H1 (cell line): Measurements from ENCODE around the gene SASS6. TPM values are rescaled to one million over a fixed set of nuclear protein-coding genes. Genes with fewer than 3 reads are reported as not detected.

ENCODE experiments used
- CBX5 ChIP-seq: fragments of 300-800, 300-1000 bp; sonication (generic); IDR thresholded peaks from 2 replicates; pipeline ENCODE4 v1.7.1; 2016; ENCODE audit warnings: antibody characterized with exemption, low read length, low read depth
- CREB1 ChIP-seq: IDR thresholded peaks from 2 replicates; pipeline ENCODE4 v1.6.1; 2012; ENCODE audit warnings: inconsistent platforms
- CTBP2 ChIP-seq: IDR thresholded peaks from 2 replicates; pipeline ENCODE4 v1.7.0; 2011; ENCODE audit warnings: borderline replicate concordance, mild to moderate bottlenecking, moderate library complexity, mixed read lengths, low read length; ENCODE audit not compliant: insufficient read depth, insufficient read length
- EZH2 ChIP-seq: fragments of 200-600 bp; sonication (generic); IDR thresholded peaks from 2 replicates; pipeline ENCODE4 v1.7.1; 2012; ENCODE audit warnings: low read depth, mild to moderate bottlenecking, moderate library complexity, low read length, inconsistent platforms; ENCODE audit not compliant: severe bottlenecking
- GTF2F1 ChIP-seq: IDR thresholded peaks from 2 replicates; pipeline ENCODE4 v1.6.1; 2012; ENCODE audit warnings: low read depth, low read length, improper control_type of control experiment, borderline replicate concordance
- HDAC2 ChIP-seq, 2 experiments: fragments of 300-600 bp in 1 of 2; sonication (generic) in 1 of 2; IDR thresholded peaks; 2 replicates each; pipeline ENCODE4 v1.6.1; 2011 to 2012; ENCODE audit warnings: low read depth in 2 of 2, low read length in 2 of 2, mild to moderate bottlenecking in 2 of 2, moderate library complexity in 2 of 2, borderline replicate concordance in 1 of 2, inconsistent platforms in 1 of 2
- POLR2A ChIP-seq, 2 experiments: IDR thresholded peaks; 1 replicate in 1 of 2; 2 replicates in 1 of 2; pipeline ENCODE4 v1.6.1; 2011; ENCODE audit warnings: low read depth in 2 of 2, low read length in 2 of 2, mild to moderate bottlenecking in 2 of 2; ENCODE audit errors: control extremely low read depth in 1 of 2
- SAP30 ChIP-seq: fragments of 300-600 bp; sonication (generic); IDR thresholded peaks from 2 replicates; pipeline ENCODE4 v1.7.1; 2012; ENCODE audit warnings: low read length, moderate library complexity, mild to moderate bottlenecking, inconsistent platforms; ENCODE audit not compliant: insufficient read depth, insufficient replicate concordance
- TAF7 ChIP-seq: optimal IDR thresholded peaks from 2 replicates; pipeline ENCODE3; 2011; ENCODE audit warnings: low read depth, mild to moderate bottlenecking, inconsistent platforms, low read length, moderate library complexity, borderline replicate concordance
- TBP ChIP-seq: IDR thresholded peaks from 2 replicates; pipeline ENCODE4 v1.6.1; 2011; ENCODE audit warnings: low read depth, low read length, improper control_type of control experiment
- polyA plus RNA-seq, 7 experiments: library from polyadenylated mRNA; depleted of rRNA in 3 of 7; stranded (reverse) in 5 of 7; unstranded in 2 of 7; fragments of >200 nt in 5 of 7; fragments of 200-250 nt in 2 of 7; gene quantifications; 1 replicate in 5 of 7; 2 replicates in 1 of 7; 4 replicates in 1 of 7; pipeline versions ENCODE4 v1.2.1 to v1.2.3, GENCODE V29; 2011 to 2013; ENCODE audit warnings: missing spikeins in 2 of 7, mixed read lengths in 2 of 7
- total RNA-seq: library from RNA; stranded (reverse); fragmentation: NEBNext Ultra II Directional; extraction: Animal tissue kit (Norgen Biotek cat#: 25700); gene quantifications from 2 replicates; pipeline ENCODE4 v1.2.1, GENCODE V29; 2021
- TF ChIP-seq, protein P1 (sequence below): IDR thresholded peaks from 2 replicates; pipeline ENCODE4 v1.6.1; 2012; ENCODE audit warnings: inconsistent platforms

The SASS6 gene
- total and polyA plus RNA-seq, 2 of the 8 experiments (the other 6 are each of a cell fraction or from before 2014, with no cell fraction given), result 1.2 to 13.8 TPM

GRCh38 chr1:100037656-100037926 lies 95.1 kb downstream of the SASS6 start (continued):
- TF ChIP-seq EZH2, result no peak
- no peak for TF ChIP-seq TBP
- TF ChIP-seq CTBP2, result no peak
- TF ChIP-seq SAP30, result peak; percentile 48
- TF ChIP-seq, protein P1, sequence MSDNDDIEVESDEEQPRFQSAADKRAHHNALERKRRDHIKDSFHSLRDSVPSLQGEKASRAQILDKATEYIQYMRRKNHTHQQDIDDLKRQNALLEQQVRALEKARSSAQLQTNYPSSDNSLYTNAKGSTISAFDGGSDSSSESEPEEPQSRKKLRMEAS, result no peak
- no peak for TF ChIP-seq POLR2A (IDR thresholded peaks at IDR 0.05; ENCODE audit: control extremely low read depth in 1 of 2, low read depth in 2 of 2, low read length in 2 of 2)
- TF ChIP-seq TAF7, result no peak
- peak in 1 of 2 experiments; percentile 82; a peak in 2 of 4 replicates for TF ChIP-seq HDAC2 (IDR thresholded peaks at IDR 0.05; ENCODE audit: borderline replicate concordance in 1 of 2, low read depth in 2 of 2, low read length in 2 of 2)
- no peak for TF ChIP-seq CREB1
- no peak for TF ChIP-seq GTF2F1
- no peak for TF ChIP-seq CBX5
